Retinal pigment epithelial cell (primary cell): Measurements from ENCODE around the gene AQP4.
A peak's percentile ranks its signal among the peaks of the same experiment; 100 is the strongest.

Source experiments
- DNase-seq: peaks from one replicate; pipeline ENCODE4 v3.0.0-alpha.2; 2010; ENCODE audit warnings: low read depth
- H3K4me3 ChIP-seq: 2 replicates; pipeline ENCODE4 v1.5.1; 2011; ENCODE audit warnings: mild to moderate bottlenecking, low read length, control low read depth, moderate library complexity
- TF ChIP-seq, protein P1 (sequence below): conservative IDR thresholded peaks from 2 replicates; pipeline ENCODE4 v1.5.1; 2011; ENCODE audit warnings: low read depth, low read length, control low read depth, inconsistent platforms

AQP4 gene

DNA sequence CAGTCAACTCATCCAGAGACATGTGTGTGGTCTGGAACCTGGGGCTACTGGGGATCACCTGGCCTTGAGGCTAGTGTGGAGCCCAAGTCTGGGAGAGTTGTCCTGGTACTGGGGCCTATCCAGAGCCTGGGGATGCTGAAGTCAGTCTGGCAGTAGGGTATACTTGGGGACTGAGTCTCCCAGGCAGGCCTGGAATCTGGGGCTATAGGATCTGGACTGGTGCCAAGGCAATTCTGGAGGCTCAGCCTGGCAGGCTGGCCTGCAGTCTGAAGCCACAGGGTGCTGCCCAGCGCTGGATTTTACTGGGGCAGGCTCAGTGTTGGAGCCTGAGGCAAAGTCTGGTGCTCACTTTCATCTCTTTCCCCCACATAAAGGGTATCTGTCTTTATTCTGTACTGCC is 46.5 kb downstream of the AQP4 start:
- TF ChIP-seq, protein P1, sequence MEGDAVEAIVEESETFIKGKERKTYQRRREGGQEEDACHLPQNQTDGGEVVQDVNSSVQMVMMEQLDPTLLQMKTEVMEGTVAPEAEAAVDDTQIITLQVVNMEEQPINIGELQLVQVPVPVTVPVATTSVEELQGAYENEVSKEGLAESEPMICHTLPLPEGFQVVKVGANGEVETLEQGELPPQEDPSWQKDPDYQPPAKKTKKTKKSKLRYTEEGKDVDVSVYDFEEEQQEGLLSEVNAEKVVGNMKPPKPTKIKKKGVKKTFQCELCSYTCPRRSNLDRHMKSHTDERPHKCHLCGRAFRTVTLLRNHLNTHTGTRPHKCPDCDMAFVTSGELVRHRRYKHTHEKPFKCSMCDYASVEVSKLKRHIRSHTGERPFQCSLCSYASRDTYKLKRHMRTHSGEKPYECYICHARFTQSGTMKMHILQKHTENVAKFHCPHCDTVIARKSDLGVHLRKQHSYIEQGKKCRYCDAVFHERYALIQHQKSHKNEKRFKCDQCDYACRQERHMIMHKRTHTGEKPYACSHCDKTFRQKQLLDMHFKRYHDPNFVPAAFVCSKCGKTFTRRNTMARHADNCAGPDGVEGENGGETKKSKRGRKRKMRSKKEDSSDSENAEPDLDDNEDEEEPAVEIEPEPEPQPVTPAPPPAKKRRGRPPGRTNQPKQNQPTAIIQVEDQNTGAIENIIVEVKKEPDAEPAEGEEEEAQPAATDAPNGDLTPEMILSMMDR = no peak
- DNase-seq = no peak
- no peak overlapping the region for H3K4me3 ChIP-seq

DNA sequence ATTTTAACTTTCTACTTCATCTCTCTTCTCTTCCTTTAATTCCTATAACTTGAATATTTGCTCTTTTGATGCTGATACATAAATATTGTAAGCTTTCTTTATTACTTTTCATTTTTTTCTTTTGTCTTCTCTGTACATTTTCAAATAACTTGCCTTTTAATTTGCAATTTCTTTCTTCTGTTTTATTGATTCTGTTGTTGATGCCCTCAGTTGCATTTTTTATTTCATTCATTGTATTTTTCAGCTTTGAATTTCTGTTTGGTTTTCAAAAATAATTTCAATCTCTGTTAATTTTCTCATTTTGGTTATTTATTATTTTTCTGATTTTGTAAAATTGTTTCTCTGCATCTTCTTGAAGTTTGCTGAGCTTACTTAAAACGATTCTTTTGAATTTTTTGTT is 47.0 kb downstream of the AQP4 start:
- TF ChIP-seq, protein P1 = no peak
- no peak overlapping the region for H3K4me3 ChIP-seq
- DNase-seq = no peak

- H3K4me3 ChIP-seq = no peak overlapping the region
- no peak for DNase-seq
- TF ChIP-seq, protein P1 = peak; percentile 53
These were observed 52.5 kb downstream of the AQP4 start for GRCh38 chr18:26813043-26813442.

GRCh38 chr18:26812462-26812861 is 53.0 kb downstream of the AQP4 start:
- H3K4me3 ChIP-seq = no peak overlapping the region
- TF ChIP-seq, protein P1 = no peak
- DNase-seq = no peak

DNA sequence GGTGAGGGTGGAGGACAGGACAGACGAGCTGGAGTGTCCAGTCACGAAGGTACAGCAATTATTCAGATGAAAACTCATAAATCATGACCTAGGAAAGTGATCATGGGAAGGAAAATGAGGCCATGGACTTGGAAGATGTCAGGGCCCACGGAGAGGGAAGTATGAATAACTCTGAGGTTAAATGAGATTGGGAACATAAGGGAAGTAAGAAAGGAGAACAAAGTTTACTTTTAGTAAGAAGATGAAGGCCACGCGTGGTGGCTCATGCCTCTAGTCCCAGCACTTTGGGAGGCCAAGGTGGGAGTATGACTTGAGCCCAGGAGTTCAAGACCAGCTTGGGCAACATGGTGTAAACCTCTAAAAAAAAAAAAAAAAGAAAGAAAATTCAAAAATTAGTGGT is 56.2 kb downstream of the AQP4 start:
- no peak for DNase-seq
- H3K4me3 ChIP-seq = no peak overlapping the region
- TF ChIP-seq, protein P1 = no peak

DNA sequence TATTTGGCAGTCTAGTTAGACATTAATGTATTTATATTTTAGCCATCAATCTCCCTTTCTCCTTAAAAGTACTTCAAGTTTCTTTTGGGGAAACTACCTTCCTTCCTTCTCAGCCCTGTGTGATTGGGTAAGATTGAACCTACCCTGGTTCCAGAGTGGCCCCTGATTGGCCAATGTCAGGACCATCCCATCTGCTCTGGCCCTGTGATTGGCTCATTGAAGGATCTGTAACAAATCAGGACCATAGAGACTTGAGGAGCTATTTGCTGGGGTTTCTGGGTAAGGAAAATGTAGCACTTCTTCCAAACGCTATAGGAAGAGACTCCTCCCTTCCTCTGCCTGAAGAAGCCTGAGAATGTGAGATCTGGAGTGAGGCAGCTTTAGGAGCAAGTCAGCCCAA is 59.3 kb downstream of the AQP4 start:
- DNase-seq = no peak
- TF ChIP-seq, protein P1 = no peak
- H3K4me3 ChIP-seq = no peak overlapping the region

GRCh38 chr18:26804519-26804918 is 61.0 kb downstream of the AQP4 start:
- no peak for DNase-seq
- TF ChIP-seq, protein P1 = no peak
- H3K4me3 ChIP-seq = no peak overlapping the region
